Fibroblast of pulmonary artery (primary cell): ENCODE results near the gene GPC5.

ENCODE experiments used
- DNase-seq: peaks from one replicate; pipeline ENCODE4 v3.0.0-alpha.2; 2010; ENCODE audit warnings: low read depth
- H3K4me3 ChIP-seq: replicated peaks from 2 replicates; pipeline ENCODE4 v1.5.1; 2011; ENCODE audit warnings: low read depth, mild to moderate bottlenecking, control low read depth, low read length, moderate library complexity
- TF ChIP-seq, protein P1 (sequence below): IDR thresholded peaks from 2 replicates; pipeline ENCODE4 v1.5.1; 2011; ENCODE audit warnings: mild to moderate bottlenecking, control low read depth, low read length, inconsistent platforms; ENCODE audit errors: missing control alignments

The GPC5 gene

DNA sequence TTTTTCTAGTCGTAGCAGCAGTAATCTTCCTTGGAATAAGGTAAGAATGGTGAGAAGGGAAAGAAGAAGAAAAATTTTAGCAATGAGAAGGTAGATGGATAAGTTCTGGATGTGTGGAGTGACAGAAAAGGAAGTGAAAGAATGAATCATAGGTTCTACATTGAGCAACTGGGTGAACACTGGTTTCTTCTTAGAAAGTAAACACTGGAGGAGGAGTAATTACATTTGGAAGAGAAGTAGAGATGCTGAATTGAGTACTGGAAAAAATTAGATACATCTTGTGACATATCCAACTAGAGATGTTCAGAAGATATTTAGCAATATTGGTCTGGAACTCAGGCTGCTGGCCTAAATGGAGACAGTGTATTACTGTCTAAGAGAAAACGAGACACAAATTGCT is 148.5 kb downstream of the GPC5 start:
- TF ChIP-seq, protein P1, sequence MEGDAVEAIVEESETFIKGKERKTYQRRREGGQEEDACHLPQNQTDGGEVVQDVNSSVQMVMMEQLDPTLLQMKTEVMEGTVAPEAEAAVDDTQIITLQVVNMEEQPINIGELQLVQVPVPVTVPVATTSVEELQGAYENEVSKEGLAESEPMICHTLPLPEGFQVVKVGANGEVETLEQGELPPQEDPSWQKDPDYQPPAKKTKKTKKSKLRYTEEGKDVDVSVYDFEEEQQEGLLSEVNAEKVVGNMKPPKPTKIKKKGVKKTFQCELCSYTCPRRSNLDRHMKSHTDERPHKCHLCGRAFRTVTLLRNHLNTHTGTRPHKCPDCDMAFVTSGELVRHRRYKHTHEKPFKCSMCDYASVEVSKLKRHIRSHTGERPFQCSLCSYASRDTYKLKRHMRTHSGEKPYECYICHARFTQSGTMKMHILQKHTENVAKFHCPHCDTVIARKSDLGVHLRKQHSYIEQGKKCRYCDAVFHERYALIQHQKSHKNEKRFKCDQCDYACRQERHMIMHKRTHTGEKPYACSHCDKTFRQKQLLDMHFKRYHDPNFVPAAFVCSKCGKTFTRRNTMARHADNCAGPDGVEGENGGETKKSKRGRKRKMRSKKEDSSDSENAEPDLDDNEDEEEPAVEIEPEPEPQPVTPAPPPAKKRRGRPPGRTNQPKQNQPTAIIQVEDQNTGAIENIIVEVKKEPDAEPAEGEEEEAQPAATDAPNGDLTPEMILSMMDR, result no peak
- DNase-seq, result no peak
- no peak overlapping the region for H3K4me3 ChIP-seq

DNA sequence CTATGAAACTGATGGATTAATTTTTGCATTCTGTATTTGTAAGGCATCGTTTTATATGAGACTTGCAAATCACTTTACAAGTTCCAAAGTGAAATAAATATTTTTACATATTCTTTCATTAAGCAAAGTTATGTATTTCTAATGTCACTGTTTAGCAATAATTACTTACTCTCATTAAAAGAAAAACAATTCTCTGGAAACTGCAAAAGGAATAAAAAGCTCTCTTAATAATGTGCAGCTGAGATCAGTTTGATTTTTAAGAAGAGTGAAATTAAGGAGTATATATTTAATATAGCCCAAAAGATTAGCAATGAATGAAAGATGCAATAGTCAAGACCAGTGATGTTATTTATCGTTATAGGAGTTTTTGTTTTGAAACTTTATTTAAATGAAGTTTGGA is 155.2 kb downstream of the GPC5 start:
- DNase-seq, result no peak
- TF ChIP-seq, protein P1, result no peak
- no peak overlapping the region for H3K4me3 ChIP-seq

DNA sequence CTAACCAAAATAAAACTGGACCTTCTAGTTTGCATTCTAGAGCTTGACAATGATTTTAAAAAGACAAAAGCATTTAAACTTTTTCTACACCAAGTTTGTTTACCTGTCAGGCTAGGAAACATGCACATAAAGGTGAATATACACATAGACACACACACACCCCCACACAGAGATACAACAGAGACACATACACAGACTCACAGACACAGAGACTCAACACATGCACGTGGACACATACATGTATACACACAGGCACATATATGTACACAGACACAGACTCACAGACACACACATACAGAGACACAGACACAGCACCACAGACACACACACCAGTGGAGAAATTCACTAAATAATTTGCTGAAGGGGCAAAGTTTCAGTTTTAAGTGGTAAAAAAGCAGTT is 155.7 kb downstream of the GPC5 start:
- TF ChIP-seq, protein P1, result no peak
- no peak for DNase-seq
- H3K4me3 ChIP-seq, result no peak overlapping the region

DNA sequence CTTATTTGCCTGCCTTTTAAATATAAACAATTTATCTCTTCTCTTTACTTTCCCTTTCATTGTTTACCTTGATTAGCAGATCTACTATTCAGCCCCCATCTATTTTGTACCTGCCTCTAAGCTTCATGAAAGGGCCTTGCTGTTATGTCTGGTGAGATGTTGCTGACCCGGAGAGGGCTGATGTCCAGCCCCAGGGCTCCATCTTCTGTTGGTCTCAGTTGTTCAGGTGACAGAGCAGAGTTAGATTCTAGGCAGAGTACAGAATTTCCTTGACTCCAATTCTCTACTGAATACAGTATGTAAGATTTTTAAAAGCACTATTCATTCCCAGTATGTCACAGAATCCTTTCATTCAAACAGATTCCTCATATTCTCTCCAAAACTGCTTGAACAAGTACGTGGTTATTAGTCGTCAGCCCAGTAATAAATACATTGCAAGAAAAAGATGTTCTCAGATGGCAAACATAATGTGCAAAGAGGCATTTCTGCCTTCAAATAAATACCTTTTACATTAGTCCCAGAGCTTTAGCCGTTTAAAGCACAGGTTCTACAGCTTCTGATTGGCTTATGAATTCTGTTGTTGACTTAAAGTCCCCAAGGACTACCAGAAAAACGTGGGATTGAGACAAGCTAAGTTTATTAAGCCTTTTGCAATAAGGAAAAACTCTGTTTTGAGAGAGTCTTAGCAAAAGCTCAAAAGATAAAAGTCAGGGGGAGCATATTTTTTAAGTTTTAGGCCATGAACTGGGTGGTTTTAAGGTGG is 159.1 kb downstream of the GPC5 start:
- TF ChIP-seq, protein P1, result no peak

DNA sequence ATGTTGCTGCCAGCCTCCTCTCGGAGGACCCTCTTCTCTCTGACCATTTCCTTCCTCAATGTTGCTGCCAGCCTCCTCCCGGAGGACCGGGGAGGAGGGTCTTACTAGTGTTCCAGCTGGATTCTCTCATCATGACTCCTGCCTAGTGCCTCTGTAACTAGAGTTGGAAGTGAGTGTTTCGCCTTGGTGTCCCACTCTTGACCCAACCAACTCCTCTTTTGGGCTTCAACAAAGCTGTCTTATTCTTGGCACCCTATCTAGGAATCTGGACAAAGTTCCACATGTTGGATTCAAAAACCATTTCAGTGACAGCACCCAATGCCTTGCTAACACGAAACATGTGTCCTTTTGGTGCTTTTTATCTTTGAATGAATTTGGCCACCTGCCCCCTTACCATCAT is 165.4 kb downstream of the GPC5 start:
- TF ChIP-seq, protein P1, result no peak
- no peak for DNase-seq
- no peak overlapping the region for H3K4me3 ChIP-seq

More for the DNA sequence above, 159.1 kb downstream of the GPC5 start:
- DNase-seq, result no peak
- no peak overlapping the region for H3K4me3 ChIP-seq

DNA sequence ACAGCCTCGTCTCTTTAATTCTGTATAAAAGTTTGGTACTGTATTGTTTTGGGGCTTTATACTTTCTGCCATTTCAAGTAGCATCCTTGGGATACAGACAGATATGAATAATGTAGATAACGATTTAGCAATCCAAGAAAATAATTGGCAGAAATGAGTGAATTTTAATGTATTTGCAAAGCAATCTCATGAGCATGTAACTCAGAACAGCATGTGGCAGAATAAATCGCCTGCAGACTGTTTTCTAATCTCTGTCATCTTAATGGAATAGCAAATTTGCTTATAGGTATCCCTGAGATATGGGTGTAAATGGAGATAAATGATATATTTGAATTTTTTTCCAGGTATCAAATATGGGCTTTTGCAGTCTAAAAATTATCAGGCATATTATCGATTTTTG is 166.0 kb downstream of the GPC5 start:
- DNase-seq, result no peak
- TF ChIP-seq, protein P1, result no peak
- H3K4me3 ChIP-seq, result no peak overlapping the region

DNA sequence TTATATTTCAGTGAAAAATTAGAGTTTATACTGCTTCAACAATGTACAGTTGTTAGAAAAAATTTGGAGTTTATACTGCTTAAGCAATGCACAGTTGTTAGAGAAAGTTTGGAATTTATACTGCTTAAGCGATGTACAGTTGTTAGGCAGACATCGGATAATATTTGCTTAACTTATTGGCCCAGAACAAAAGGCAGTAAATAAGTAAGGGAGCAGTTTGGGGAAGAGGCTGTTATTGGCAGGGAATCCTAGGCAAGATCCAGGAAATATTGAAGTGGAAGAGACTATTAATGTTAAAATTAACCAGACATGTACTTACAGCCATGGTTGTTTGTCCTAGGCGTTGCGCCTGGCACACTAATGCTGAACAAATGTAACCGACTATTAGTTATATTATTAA is 166.9 kb downstream of the GPC5 start:
- DNase-seq, result no peak
- no peak overlapping the region for H3K4me3 ChIP-seq

More for the DNA sequence above, 166.9 kb downstream of the GPC5 start:
- TF ChIP-seq, protein P1, result no peak
